SK-N-SH (cell line): ENCODE results near the gene TRAF7. TPM values are rescaled to one million over a fixed set of nuclear protein-coding genes. Genes with fewer than 3 reads are reported as not detected.
"Not testable (repeated sequence)": the region's sequence is repeated elsewhere in the genome, so short reads cannot be mapped to it uniquely, and the experiment has no call there.

Experiments
- CTCF ChIA-PET: fragments of 300-600, 350-600 bp; formaldehyde crosslinking; extraction: SDS; loops from one replicate; lab custom pipeline; 2021; lab: Yijun Ruan, JAX
- POLR2A ChIA-PET: fragments of 350-600 bp; sonication (Branson Sonifier 250); formaldehyde crosslinking; extraction: SDS; loops from one replicate; lab custom pipeline; 2020; ENCODE audit warnings: antibody characterized with exemption, inconsistent platforms; lab: Yijun Ruan, JAX
- DNase-seq: peaks from one replicate; pipeline ENCODE4 v3.0.0; 2012
- H2AFZ ChIP-seq: fragments of 200-600 bp; sonication (generic); 2 replicates; pipeline ENCODE4 v1.8.1; 2016; ENCODE audit warnings: antibody characterized with exemption, mild to moderate bottlenecking, low read depth
- H3F3A ChIP-seq: fragments of 200-600 bp; sonication (generic); replicated peaks from 2 replicates; pipeline ENCODE3; 2016; ENCODE audit warnings: antibody characterized with exemption, mild to moderate bottlenecking; ENCODE audit not compliant: insufficient read depth
- H3K27ac ChIP-seq, 2 experiments: fragments of 200-500 bp in 1 of 2; fragments of 200-600 bp in 1 of 2; sonication (Bioruptor generic) in 1 of 2; sonication (generic), shearing (Covaris generic) in 1 of 2; 2 replicates each; pipeline versions ENCODE4 v1.5.1 to v1.6.1; 2014 to 2016; ENCODE audit warnings: low read depth in 2 of 2, inconsistent platforms in 1 of 2, low read length in 1 of 2, mild to moderate bottlenecking in 1 of 2, mixed read lengths in 1 of 2
- H3K27me3 ChIP-seq: fragments of 200-600 bp; sonication (generic), shearing (Covaris generic); 2 replicates; pipeline ENCODE4 v1.6.1; 2016; ENCODE audit warnings: mixed run types; ENCODE audit not compliant: insufficient read depth
- H3K36me3 ChIP-seq, 2 experiments: fragments of 200-500 bp in 1 of 2; fragments of 200-600 bp in 1 of 2; sonication (Bioruptor generic) in 1 of 2; sonication (generic) in 1 of 2; replicated peaks in 1 of 2; 2 replicates each; pipeline versions ENCODE3 to v1.5.1; 2014 to 2016; ENCODE audit warnings: low read length in 1 of 2, mild to moderate bottlenecking in 1 of 2; ENCODE audit not compliant: insufficient read depth in 2 of 2, control insufficient read depth in 1 of 2
- H3K4me1 ChIP-seq, 2 experiments: fragments of 200-500 bp in 1 of 2; fragments of 200-600 bp in 1 of 2; sonication (Bioruptor generic) in 1 of 2; sonication (generic), shearing (Covaris generic) in 1 of 2; 2 replicates each; pipeline versions ENCODE4 v1.5.1 to v1.6.1; 2014 to 2016; ENCODE audit warnings: low read depth in 1 of 2, low read length in 1 of 2, mixed run types in 1 of 2; ENCODE audit not compliant: insufficient read depth in 2 of 2, control insufficient read depth in 1 of 2
- H3K4me2 ChIP-seq: fragments of 200-600 bp; sonication (generic), shearing (Covaris generic); 2 replicates; pipeline ENCODE4 v1.6.1; 2017; ENCODE audit warnings: mixed run types
- H3K4me3 ChIP-seq, 2 experiments: fragments of 200-500 bp in 1 of 2; fragments of 200-600 bp in 1 of 2; sonication (Bioruptor generic) in 1 of 2; sonication (generic), shearing (Covaris generic) in 1 of 2; 2 replicates each; pipeline versions ENCODE4 v1.5.1 to v1.8.1; 2014 to 2016; ENCODE audit warnings: low read depth in 2 of 2, inconsistent platforms in 1 of 2, low read length in 1 of 2, mild to moderate bottlenecking in 1 of 2, mixed read lengths in 1 of 2, moderate library complexity in 1 of 2
- H3K79me2 ChIP-seq: fragments of 200-600 bp; sonication (generic); 2 replicates; pipeline ENCODE4 v1.8.1; 2017; ENCODE audit warnings: mild to moderate bottlenecking; ENCODE audit not compliant: insufficient read depth
- H3K9ac ChIP-seq: fragments of 200-600 bp; sonication (generic); 2 replicates; pipeline ENCODE4 v1.6.1; 2017; ENCODE audit warnings: mixed run types
- H3K9me2 ChIP-seq: fragments of 200-600 bp; sonication (generic); 2 replicates; pipeline ENCODE4 v1.6.1; 2017; ENCODE audit warnings: mixed run types
- H3K9me3 ChIP-seq: fragments of 200-600 bp; sonication (generic); 2 replicates; pipeline ENCODE4 v1.6.1; 2017; ENCODE audit warnings: mixed run types, mild to moderate bottlenecking, moderate library complexity
- H4K20me1 ChIP-seq: fragments of 200-600 bp; sonication (generic); 2 replicates; pipeline ENCODE4 v1.6.1; 2017; ENCODE audit warnings: mild to moderate bottlenecking, mixed run types; ENCODE audit not compliant: insufficient read depth
- RAD21 ChIP-seq: IDR thresholded peaks from 2 replicates; pipeline ENCODE4 v1.6.1; 2012; ENCODE audit warnings: mild to moderate bottlenecking, low read length
- SMC3 ChIP-seq: IDR thresholded peaks from 2 replicates; pipeline ENCODE4 v1.6.1; 2012; ENCODE audit warnings: low read depth, low read length, improper control_type of control experiment
- WGBS: methylation state at CpG from one replicate; pipeline ENCODE4 v1.1.6; 2017; ENCODE audit warnings: low lambda C conversion rate; 5-methylcytosine and 5-hydroxymethylcytosine counted together
- polyA plus RNA-seq, 3 experiments: library from polyadenylated mRNA; depleted of rRNA; stranded (reverse); fragments of >200 nt; gene quantifications; 2 replicates each; pipeline ENCODE4 v1.2.3, GENCODE V29; 2012
- TF ChIP-seq, protein P1 (sequence below): fragments of 200-600 bp; sonication (generic); IDR thresholded peaks from 2 replicates; pipeline ENCODE4 v1.6.1; 2017; ENCODE audit warnings: antibody characterized with exemption, mild to moderate bottlenecking, moderate library complexity

The TRAF7 gene
- polyA plus RNA-seq, 1 of the 3 experiments (the other 2 are of a cell fraction): 73.0 TPM

DNA sequence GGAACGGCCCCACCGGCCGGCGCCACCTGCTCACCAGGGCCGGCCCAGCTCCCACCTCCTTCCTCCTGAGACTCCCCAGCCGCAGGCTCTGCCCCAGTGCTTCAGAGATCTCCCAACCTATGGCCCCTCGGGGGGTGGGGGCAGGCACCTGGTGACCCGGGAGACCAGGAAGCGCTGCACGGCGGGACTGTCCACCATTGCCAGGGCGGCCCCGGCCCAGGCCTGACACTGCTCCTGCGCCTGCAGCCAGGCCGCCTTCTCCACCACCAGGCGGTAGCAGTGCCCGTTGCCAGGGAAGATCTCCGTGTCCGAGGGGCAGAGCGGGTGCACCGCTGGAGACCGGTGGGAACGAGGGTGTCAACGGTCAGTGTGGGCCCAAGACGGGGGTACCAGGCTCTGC, 38.2 kb upstream of the TRAF7 start:
- H3K4me3 ChIP-seq, CTCF ChIA-PET, H3K27me3 ChIP-seq, H3K9me2 ChIP-seq, DNase-seq, POLR2A ChIA-PET, H3K36me3 ChIP-seq, H3F3A ChIP-seq, H3K27ac ChIP-seq, H3K4me2 ChIP-seq, H3K9me3 ChIP-seq, H3K4me1 ChIP-seq, H3K9ac ChIP-seq, H2AFZ ChIP-seq: not testable (repeated sequence)
- WGBS: 100% methylated on average over 8 of the region's 25 CpGs
- Histone ChIP-seq H4K20me1 (peaks cover 19% of the 10 kb centered on the region), H3K79me2 (peaks cover 31% of the 10 kb centered on the region)

- WGBS: 97% methylated on average over 11 of the region's 35 CpGs
- H3K4me2 ChIP-seq: not testable (repeated sequence)
Observed at GRCh38 chr16:2117960-2118722, 37.4 kb upstream of the TRAF7 start.

GRCh38 chr16:2121325-2121724, 34.3 kb upstream of the TRAF7 start:
- H3K36me3 ChIP-seq, H3F3A ChIP-seq, H3K4me3 ChIP-seq, DNase-seq, H2AFZ ChIP-seq, H3K9me3 ChIP-seq, H3K27ac ChIP-seq, H3K9ac ChIP-seq, H3K9me2 ChIP-seq, H3K4me2 ChIP-seq, H3K27me3 ChIP-seq: not testable (repeated sequence)
- ChIA-PET POLR2A (interaction anchor here (1.5 kb wide), 1 partner anchor 34 kb away, joined by 5 read pairs; the partner anchor contains the start of gene TRAF7), CTCF (interaction anchor here (0.6 to 1.7 kb wide), 6 partner anchors 18 to 98 kb away, joined by 3 to 16 read pairs (median 3); no protein-coding TSS in a partner anchor)
- H3K79me2 ChIP-seq: peaks cover 64% of the 10 kb centered on the region
- 56% methylated on average over 4 of the region's 9 CpGs for WGBS
- peaks cover 15 to 46% of the 10 kb centered on the region in 2 experiments; a peak in 3 of 4 replicates for H3K4me1 ChIP-seq
- peak; percentile 65 for TF ChIP-seq RAD21
- TF ChIP-seq, protein P1, sequence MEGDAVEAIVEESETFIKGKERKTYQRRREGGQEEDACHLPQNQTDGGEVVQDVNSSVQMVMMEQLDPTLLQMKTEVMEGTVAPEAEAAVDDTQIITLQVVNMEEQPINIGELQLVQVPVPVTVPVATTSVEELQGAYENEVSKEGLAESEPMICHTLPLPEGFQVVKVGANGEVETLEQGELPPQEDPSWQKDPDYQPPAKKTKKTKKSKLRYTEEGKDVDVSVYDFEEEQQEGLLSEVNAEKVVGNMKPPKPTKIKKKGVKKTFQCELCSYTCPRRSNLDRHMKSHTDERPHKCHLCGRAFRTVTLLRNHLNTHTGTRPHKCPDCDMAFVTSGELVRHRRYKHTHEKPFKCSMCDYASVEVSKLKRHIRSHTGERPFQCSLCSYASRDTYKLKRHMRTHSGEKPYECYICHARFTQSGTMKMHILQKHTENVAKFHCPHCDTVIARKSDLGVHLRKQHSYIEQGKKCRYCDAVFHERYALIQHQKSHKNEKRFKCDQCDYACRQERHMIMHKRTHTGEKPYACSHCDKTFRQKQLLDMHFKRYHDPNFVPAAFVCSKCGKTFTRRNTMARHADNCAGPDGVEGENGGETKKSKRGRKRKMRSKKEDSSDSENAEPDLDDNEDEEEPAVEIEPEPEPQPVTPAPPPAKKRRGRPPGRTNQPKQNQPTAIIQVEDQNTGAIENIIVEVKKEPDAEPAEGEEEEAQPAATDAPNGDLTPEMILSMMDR: peak; percentile 35
- peak; percentile 38; the same call in 1 of the 2 replicates for TF ChIP-seq SMC3
- peaks cover 18% of the 10 kb centered on the region for H4K20me1 ChIP-seq

More at GRCh38 chr16:2117960-2118722, 37.4 kb upstream of the TRAF7 start:
- H3K36me3 ChIP-seq, H2AFZ ChIP-seq, DNase-seq, H3F3A ChIP-seq, H3K9me3 ChIP-seq, H3K4me3 ChIP-seq, H3K9ac ChIP-seq, POLR2A ChIA-PET, H3K27ac ChIP-seq, H3K27me3 ChIP-seq, H3K9me2 ChIP-seq, CTCF ChIA-PET: not testable (repeated sequence)
- Histone ChIP-seq H3K4me1 (peaks cover 0 to 17% of the 10 kb centered on the region in 2 experiments; a peak in 1 of 4 replicates), H4K20me1 (peaks cover 19% of the 10 kb centered on the region), H3K79me2 (peaks cover 39% of the 10 kb centered on the region)
